Tibial artery (tissue), 4 donors: ENCODE measurements around the gene KRT20.

Experiments
- DNase-seq, 2 donors: peaks; one replicate each; pipeline ENCODE4 v3.0.0-alpha.2; 2019
- H3K27ac ChIP-seq, 2 donors: fragments of 200-600 bp; sonication (generic) in 1 of 2; 1 replicate in 1 of 2; 2 replicates in 1 of 2; pipeline ENCODE4 v1.5.1; 2018 to 2019; ENCODE audit warnings: mild to moderate bottlenecking in 1 of 2
- H3K27me3 ChIP-seq, 2 donors: fragments of 200-600 bp; sonication (generic) in 1 of 2; one replicate each; pipeline versions ENCODE4 v1.5.1 to v1.6.0; 2016 to 2019
- H3K36me3 ChIP-seq, 3 donors: fragments of 200-600 bp; sonication (generic) in 2 of 3; one replicate each; pipeline ENCODE4 v1.5.1; 2016 to 2019; ENCODE audit warnings: mild to moderate bottlenecking in 2 of 3
- H3K4me1 ChIP-seq, 4 donors: fragments of 200-600 bp; sonication (generic) in 2 of 4; 1 replicate in 3 of 4; 2 replicates in 1 of 4; pipeline ENCODE4 v1.5.1; 2016 to 2019
- H3K4me3 ChIP-seq, 2 donors: fragments of 200-600 bp; sonication (generic) in 1 of 2; 1 replicate in 1 of 2; 2 replicates in 1 of 2; pipeline ENCODE4 v1.5.1; 2018 to 2019; ENCODE audit warnings: mild to moderate bottlenecking in 2 of 2
- H3K9me3 ChIP-seq, 3 donors: fragments of 200-600 bp; sonication (generic) in 1 of 3; one replicate each; pipeline ENCODE4 v1.5.1; 2016 to 2019
- CTCF ChIP-seq, 2 experiments: fragments of 200-600 bp in 1 of 2; fragments of 450-650 bp in 1 of 2; IDR thresholded peaks; one replicate each; pipeline ENCODE4 v1.5.1; 2017 to 2019; ENCODE audit warnings: antibody characterized with exemption in 2 of 2, mild to moderate bottlenecking in 1 of 2, moderate library complexity in 1 of 2
- intact Hi-C: fragments of 100-400 bp; cut with DNase I; formaldehyde crosslinking; loops from one replicate; pipeline ENCODE4 v1.15.0; 2023; ENCODE audit warnings: low total_unique reads

The KRT20 gene

DNA sequence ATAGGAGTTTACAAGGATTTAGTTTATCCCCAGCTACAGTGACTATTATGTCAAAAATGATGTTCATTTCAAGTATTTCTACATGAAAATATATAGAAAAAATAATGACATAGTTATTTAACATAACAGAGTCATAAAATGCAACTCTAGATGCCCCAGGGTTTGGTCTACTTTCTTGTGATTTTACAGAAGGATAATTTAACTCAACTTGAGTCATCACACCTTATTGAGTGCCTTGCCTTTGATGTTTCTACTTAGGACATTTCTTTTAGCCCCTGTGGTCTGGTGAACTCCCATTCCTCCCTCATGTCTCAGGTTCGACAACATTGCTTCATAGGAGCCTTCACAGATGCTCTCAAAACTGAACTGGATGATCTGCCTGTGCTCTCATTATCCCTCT lies 2.0 kb downstream of the KRT20 start:
- no peak overlapping the region for H3K27ac ChIP-seq
- intact Hi-C loops = no loop called here
- no peak overlapping the region for H3K4me3 ChIP-seq
- no peaks in the 10 kb centered on the region for H3K9me3 ChIP-seq
- TF ChIP-seq CTCF (IDR thresholded peaks at IDR 0.05) = no peak
- H3K36me3 ChIP-seq = no peaks in the 10 kb centered on the region
- H3K4me1 ChIP-seq = no peaks in the 10 kb centered on the region
- peaks cover 0 to 3% of the 10 kb centered on the region in 2 donors for H3K27me3 ChIP-seq
- DNase-seq = no peak

DNA sequence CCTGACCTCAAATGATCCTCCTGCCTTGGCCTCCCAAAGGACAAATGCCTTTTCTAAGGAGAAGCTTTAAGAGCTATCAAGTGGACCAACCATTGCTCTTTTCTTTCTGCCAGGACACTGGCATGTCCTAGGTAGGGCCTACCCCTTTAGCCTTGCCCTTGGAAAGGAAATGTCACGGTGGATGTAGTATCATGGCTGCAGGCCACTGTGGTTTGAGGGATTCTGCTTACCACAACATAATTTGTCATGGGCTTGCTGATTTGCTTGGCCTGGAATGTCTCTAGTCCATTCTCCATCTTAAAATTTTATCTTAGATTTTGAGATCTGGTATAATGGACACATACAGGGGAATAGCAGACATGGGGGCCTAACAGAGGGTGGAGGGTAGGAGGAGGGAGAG lies 6.0 kb downstream of the KRT20 start:
- no peak overlapping the region for H3K4me3 ChIP-seq
- H3K27ac ChIP-seq = no peak overlapping the region
- H3K4me1 ChIP-seq = no peaks in the 10 kb centered on the region
- no peak for DNase-seq
- H3K36me3 ChIP-seq = no peaks in the 10 kb centered on the region
- no peaks in the 10 kb centered on the region for H3K27me3 ChIP-seq
- intact Hi-C loops = no loop called here
- H3K9me3 ChIP-seq = no peaks in the 10 kb centered on the region
- no peak for TF ChIP-seq CTCF (IDR thresholded peaks at IDR 0.05)

GRCh38 chr17:40878044-40878443 lies 7.0 kb downstream of the KRT20 start:
- no peak for DNase-seq
- intact Hi-C loops = no loop called here
- H3K36me3 ChIP-seq = no peaks in the 10 kb centered on the region
- no peaks in the 10 kb centered on the region for H3K9me3 ChIP-seq
- H3K4me1 ChIP-seq = no peaks in the 10 kb centered on the region
- no peak for TF ChIP-seq CTCF (IDR thresholded peaks at IDR 0.05)
- H3K27ac ChIP-seq = no peak overlapping the region
- H3K27me3 ChIP-seq = no peaks in the 10 kb centered on the region
- H3K4me3 ChIP-seq = no peak overlapping the region

DNA sequence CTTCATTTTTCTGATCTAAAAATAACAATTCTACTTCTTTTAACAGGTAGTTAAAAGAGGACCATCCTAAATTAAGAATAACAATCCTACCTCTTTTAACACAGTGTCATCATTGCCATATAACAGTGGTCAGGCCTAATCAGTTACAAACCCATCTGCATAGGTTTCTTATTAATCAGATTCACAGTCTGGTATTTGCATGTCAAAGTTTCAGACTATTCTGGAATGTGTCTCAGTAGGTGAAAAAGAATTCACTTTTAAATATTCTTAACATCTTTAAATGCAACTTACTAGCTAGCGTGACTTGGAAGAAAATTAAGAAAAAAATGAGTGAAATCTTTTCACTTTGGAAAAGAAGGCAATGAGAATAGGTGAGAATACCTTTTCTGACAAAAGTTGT lies 11.2 kb downstream of the KRT20 start:
- DNase-seq = no peak
- no peaks in the 10 kb centered on the region for H3K4me1 ChIP-seq
- no peak for TF ChIP-seq CTCF (IDR thresholded peaks at IDR 0.05)
- no peak overlapping the region for H3K27ac ChIP-seq
- H3K27me3 ChIP-seq = peaks cover 0 to 14% of the 10 kb centered on the region in 2 donors
- H3K9me3 ChIP-seq = no peaks in the 10 kb centered on the region
- no peak overlapping the region for H3K4me3 ChIP-seq
- intact Hi-C loops = no loop called here
- H3K36me3 ChIP-seq = no peaks in the 10 kb centered on the region

- Histone ChIP-seq H3K27me3 (peaks cover 0 to 14% of the 10 kb centered on the region in 2 donors), H3K9me3 (no peaks in the 10 kb centered on the region), H3K27ac (no peak overlapping the region), H3K36me3 (no peaks in the 10 kb centered on the region), H3K4me3 (no peak overlapping the region), H3K4me1 (no peaks in the 10 kb centered on the region)
- intact Hi-C loops = no loop called here
- TF ChIP-seq CTCF (IDR thresholded peaks at IDR 0.05) = no peak
- DNase-seq = no peak
These were observed 11.8 kb downstream of the KRT20 start for GRCh38 chr17:40873255-40873654.

- H3K27ac ChIP-seq = no peak overlapping the region
These were observed 12.6 kb downstream of the KRT20 start for GRCh38 chr17:40872416-40872815.

More at GRCh38 chr17:40872416-40872815, 12.6 kb downstream of the KRT20 start:
- Histone ChIP-seq H3K4me3 (no peak overlapping the region), H3K36me3 (no peaks in the 10 kb centered on the region), H3K4me1 (no peaks in the 10 kb centered on the region), H3K27me3 (peaks cover 0 to 14% of the 10 kb centered on the region in 2 donors), H3K9me3 (no peaks in the 10 kb centered on the region)
- TF ChIP-seq CTCF (IDR thresholded peaks at IDR 0.05) = no peak
- intact Hi-C loops = no loop called here
- no peak for DNase-seq
